Thoracic aorta (tissue), 2 donors: Measurements from ENCODE around the gene ST6GALNAC6. TPM values are rescaled to one million over a fixed set of nuclear protein-coding genes. Genes with fewer than 3 reads are reported as not detected.
A peak's percentile ranks its signal among the peaks of the same experiment; 100 is the strongest.

Experiments
- ATAC-seq: fragments of 150-250 bp; one replicate; pipeline ENCODE4 v1.8.0; 2017; ENCODE audit warnings: low read depth; ENCODE audit not compliant: insufficient number of reproducible peaks, low FRiP score
- DNase-seq: peaks from one replicate; pipeline ENCODE4 v3.0.0-alpha.2; 2020; ENCODE audit warnings: low spot score
- H3K27ac ChIP-seq, 2 donors: fragments of 200-600 bp; sonication (generic); 1 replicate in 1 of 2; 2 replicates in 1 of 2; pipeline ENCODE4 v1.5.1; 2016; ENCODE audit warnings: mild to moderate bottlenecking in 2 of 2, moderate library complexity in 2 of 2
- H3K27me3 ChIP-seq: fragments of 200-600 bp; sonication (generic); replicated peaks from 2 replicates; pipeline ENCODE4 v1.6.0; 2016; ENCODE audit warnings: mild to moderate bottlenecking; ENCODE audit not compliant: insufficient read depth
- H3K36me3 ChIP-seq: fragments of 200-600 bp; sonication (generic); one replicate; pipeline ENCODE4 v1.5.1; 2016
- H3K4me1 ChIP-seq, 2 donors: fragments of 200-600 bp; sonication (generic); 1 replicate in 1 of 2; 2 replicates in 1 of 2; pipeline versions ENCODE4 v1.5.1 to v1.6.0; 2016; ENCODE audit warnings: low read depth in 2 of 2, mild to moderate bottlenecking in 1 of 2; ENCODE audit not compliant: control insufficient read depth in 1 of 2
- H3K4me3 ChIP-seq: fragments of 200-600 bp; sonication (generic); 2 replicates; pipeline ENCODE4 v1.5.1; 2016; ENCODE audit warnings: mild to moderate bottlenecking
- H3K9me3 ChIP-seq: fragments of 200-600 bp; sonication (generic); 2 replicates; pipeline ENCODE4 v1.5.1; 2016
- total RNA-seq, 2 donors: library from RNA; depleted of rRNA; stranded (reverse); fragments of >200 nt; gene quantifications; one replicate each; pipeline versions ENCODE4 v1.1.0 to v1.2.3, GENCODE V29; 2016
- TF ChIP-seq, protein P1 (sequence below): fragments of 200-600 bp; sonication (generic); IDR thresholded peaks from one replicate; pipeline ENCODE4 v1.5.1; 2019; ENCODE audit warnings: antibody characterized with exemption

The ST6GALNAC6 gene
- total RNA-seq, 2 donors from 2014 or later = 140 to 221 TPM

- peaks cover 27 to 61% of the 10 kb centered on the region in 2 donors for H3K4me1 ChIP-seq
- no peaks in the 10 kb centered on the region for H3K27me3 ChIP-seq
- no peak for DNase-seq
- H3K4me3 ChIP-seq = peak overlapping the region; percentile 57
- TF ChIP-seq, protein P1, sequence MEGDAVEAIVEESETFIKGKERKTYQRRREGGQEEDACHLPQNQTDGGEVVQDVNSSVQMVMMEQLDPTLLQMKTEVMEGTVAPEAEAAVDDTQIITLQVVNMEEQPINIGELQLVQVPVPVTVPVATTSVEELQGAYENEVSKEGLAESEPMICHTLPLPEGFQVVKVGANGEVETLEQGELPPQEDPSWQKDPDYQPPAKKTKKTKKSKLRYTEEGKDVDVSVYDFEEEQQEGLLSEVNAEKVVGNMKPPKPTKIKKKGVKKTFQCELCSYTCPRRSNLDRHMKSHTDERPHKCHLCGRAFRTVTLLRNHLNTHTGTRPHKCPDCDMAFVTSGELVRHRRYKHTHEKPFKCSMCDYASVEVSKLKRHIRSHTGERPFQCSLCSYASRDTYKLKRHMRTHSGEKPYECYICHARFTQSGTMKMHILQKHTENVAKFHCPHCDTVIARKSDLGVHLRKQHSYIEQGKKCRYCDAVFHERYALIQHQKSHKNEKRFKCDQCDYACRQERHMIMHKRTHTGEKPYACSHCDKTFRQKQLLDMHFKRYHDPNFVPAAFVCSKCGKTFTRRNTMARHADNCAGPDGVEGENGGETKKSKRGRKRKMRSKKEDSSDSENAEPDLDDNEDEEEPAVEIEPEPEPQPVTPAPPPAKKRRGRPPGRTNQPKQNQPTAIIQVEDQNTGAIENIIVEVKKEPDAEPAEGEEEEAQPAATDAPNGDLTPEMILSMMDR = no peak
- peak overlapping the region; percentile 48 to 62 for H3K27ac ChIP-seq
- no peak for ATAC-seq
- H3K36me3 ChIP-seq = peaks cover 1% of the 10 kb centered on the region
- H3K9me3 ChIP-seq = no peaks in the 10 kb centered on the region
Observed at GRCh38 chr9:127917603-127918002, 18.2 kb upstream of the ST6GALNAC6 start.

- Histone ChIP-seq H3K27me3 (no peaks in the 10 kb centered on the region), H3K4me3 (peak within 1 kb of the TSS; percentile 88), H3K4me1 (peaks cover 27 to 61% of the 10 kb centered on the region in 2 donors), H3K27ac (peak within 1 kb of the TSS; percentile 68 to 78), H3K9me3 (no peaks in the 10 kb centered on the region), H3K36me3 (peaks cover 8% of the 10 kb centered on the region)
- DNase-seq = peak; percentile 70
- peak; percentile 54 for ATAC-seq
- TF ChIP-seq, protein P1 = no peak
Observed at GRCh38 chr9:127916720-127917581, 17.5 kb upstream of the ST6GALNAC6 start, which contains the start of gene ST6GALNAC4. Gene ST6GALNAC4, minus strand, starts transcription at chr9:127917041. Its CDS starts 622 bp downstream, at chr9:127916419.

- TF ChIP-seq, protein P1 = no peak
- Histone ChIP-seq H3K4me3 (peak overlapping the region; percentile 88), H3K36me3 (peaks cover 9% of the 10 kb centered on the region), H3K9me3 (no peaks in the 10 kb centered on the region), H3K4me1 (peaks cover 27 to 52% of the 10 kb centered on the region in 2 donors), H3K27me3 (no peaks in the 10 kb centered on the region), H3K27ac (peak overlapping the region; percentile 68 to 78)
- no peak for ATAC-seq
- DNase-seq = no peak
Observed at GRCh38 chr9:127915801-127916719, 16.7 kb upstream of the ST6GALNAC6 start.

GRCh38 chr9:127915325-127915752, 15.9 kb upstream of the ST6GALNAC6 start:
- TF ChIP-seq, protein P1 = no peak
- no peak overlapping the region for H3K27ac ChIP-seq

More at GRCh38 chr9:127915325-127915752, 15.9 kb upstream of the ST6GALNAC6 start:
- ATAC-seq = no peak
- DNase-seq = no peak
- Histone ChIP-seq H3K9me3 (no peaks in the 10 kb centered on the region), H3K36me3 (peaks cover 9% of the 10 kb centered on the region), H3K4me1 (peaks cover 27 to 50% of the 10 kb centered on the region in 2 donors), H3K4me3 (peak overlapping the region; percentile 88), H3K27me3 (no peaks in the 10 kb centered on the region)
